Bone marrow (tissue), 2 donors: ENCODE results near the gene SERPINA12.
"Not testable (repeated sequence)": the region's sequence is repeated elsewhere in the genome, so short reads cannot be mapped to it uniquely, and the experiment has no call there.

Experiments used
- DNase-seq, 2 donors: peaks; one replicate each; lab custom pipeline; 2025; lab: John Stamatoyannopoulos, UW

The SERPINA12 gene

DNA sequence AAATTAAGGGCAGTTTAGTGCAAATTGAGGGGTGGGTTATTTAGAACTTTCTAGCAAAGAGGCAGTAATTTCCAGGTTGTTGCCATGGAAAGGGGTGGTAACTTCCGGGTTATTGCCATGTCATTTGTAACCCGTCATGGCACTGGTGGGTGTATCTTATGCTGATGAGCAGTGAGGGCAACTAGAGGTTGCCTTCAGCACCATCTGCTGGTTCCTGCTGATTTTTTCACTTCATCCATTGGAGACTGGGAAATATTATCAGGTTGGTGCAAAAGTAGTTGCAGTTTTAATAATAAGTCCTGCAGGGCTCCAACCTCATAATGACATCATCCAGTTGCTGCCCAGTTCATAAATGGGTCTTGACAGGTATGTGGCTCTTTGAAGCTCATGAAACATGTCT is 27.6 kb upstream of the SERPINA12 start:
- DNase-seq: no peak

DNA sequence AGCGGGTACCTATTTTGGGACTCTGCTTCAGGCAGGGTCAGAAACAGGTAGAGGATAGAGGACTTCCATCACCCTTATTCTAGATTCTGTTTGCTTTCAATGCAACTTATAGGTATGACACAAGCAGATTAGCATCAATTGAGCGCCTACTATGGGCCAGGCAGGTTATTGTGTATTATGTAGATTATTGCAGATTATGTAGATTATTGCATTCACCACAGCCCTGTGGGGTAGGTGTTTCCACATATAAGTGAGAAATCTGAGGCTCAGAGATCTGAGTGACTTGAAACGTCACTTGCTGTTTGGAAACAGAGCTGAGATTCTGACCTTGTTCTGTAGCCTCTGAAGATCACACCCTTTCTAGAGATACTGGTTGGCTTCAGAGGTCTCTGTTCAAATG is 26.2 kb upstream of the SERPINA12 start:
- no peak for DNase-seq

DNA sequence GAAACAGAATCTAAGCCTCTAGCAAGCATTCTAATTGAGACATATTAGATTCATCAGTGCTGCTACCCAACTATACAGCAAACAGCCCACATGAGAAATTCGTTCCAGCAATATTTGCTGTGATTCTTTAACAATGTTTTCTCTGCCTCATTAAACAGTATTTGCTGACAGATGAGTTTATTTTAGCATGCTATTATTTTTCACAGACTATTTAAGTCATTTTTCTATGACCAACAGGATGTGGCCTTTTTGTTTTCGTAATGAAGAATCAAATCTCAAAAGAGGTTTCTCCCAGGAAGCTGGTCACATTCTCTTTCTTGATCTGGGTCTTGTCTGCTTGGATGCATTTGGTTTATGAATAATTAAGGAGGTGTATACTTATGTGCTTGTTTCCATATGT is 23.2 kb upstream of the SERPINA12 start:
- no peak for DNase-seq

DNA sequence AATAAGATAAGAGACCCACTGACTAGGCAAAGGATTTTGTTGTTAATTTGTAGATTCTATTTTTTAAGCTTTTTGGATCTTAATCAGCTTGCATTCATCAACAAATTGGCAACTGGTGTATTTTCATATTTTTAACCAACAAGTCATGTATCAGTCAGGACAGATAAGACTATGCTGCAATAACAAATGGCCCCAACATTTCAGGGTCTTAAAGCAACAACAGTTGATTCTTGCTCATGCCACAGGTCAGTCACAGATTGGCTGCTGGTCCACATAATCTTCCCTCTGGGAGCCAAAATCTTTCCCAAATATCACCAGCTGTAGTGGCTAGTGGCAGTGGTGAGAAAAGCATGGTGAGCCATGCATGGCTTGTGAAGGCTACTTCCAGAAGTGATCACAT is 21.9 kb upstream of the SERPINA12 start:
- no peak for DNase-seq

DNA sequence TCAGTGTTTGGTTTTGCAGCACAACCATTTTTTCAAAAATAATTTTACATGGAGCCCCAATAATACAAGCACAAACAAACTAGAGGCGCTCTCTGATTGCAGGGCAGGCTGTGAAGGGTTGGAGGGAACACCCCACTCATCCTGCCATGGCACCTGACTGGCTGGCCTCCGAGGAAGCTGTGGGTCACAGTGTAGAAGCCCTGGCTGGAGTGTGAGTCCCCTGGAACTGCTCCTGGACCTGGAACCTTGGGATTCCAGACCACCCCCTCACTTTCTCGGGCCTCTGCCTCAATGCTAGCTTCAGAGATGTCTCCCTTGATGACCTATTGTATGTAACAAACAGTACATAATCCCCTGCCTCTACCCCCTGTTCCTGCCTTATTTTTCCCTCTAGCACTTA is 14.8 kb upstream of the SERPINA12 start:
- DNase-seq: no peak

DNA sequence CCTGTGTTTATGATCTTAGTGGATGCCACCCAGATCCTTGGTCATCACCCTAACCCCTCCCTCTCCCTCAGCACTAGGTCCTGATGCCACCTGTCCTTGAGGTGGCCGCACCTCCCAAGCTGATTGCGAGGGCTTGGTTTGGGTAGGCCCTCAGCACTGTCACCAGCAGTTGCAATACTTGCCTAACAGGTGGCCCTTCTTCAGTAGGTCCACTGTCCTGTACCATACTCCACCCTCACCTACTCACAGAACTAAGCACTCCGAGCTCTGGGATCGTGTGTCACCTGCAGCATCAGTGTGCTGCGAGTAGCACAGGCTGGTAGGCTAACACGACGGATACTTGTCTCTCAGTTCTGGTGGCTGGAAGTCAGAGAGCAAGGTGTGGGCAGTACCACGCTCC is 14.0 kb upstream of the SERPINA12 start:
- no peak for DNase-seq

DNA sequence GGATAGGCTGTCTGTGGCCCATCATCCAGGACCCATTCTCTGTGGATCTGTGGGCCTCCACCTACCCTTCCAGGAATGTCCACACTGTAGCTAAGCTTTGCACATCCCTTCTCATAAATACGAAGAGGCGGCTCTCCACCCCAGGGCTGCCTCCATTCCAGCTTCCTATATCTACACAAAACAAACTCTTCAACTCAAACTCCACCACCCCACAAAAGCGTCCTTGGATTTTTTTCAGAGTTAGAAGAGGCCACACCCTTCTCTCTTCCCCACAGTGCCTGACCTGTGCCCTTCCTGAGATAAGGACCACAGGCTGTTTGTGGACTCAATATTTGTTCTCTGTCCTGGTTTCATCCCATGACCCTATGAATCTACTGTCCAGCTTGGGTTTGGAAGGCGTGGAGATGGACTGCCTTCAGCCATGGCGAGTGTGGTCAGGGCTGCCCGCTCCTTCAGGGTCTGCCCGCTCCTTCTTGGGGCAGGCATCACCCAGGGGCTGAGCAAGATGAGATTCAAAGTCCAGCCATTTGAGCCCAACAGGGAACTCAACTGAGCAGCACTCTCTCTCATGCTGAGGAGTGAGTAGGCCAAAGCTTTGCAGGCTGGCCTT is 13.0 kb upstream of the SERPINA12 start:
- no peak for DNase-seq

DNA sequence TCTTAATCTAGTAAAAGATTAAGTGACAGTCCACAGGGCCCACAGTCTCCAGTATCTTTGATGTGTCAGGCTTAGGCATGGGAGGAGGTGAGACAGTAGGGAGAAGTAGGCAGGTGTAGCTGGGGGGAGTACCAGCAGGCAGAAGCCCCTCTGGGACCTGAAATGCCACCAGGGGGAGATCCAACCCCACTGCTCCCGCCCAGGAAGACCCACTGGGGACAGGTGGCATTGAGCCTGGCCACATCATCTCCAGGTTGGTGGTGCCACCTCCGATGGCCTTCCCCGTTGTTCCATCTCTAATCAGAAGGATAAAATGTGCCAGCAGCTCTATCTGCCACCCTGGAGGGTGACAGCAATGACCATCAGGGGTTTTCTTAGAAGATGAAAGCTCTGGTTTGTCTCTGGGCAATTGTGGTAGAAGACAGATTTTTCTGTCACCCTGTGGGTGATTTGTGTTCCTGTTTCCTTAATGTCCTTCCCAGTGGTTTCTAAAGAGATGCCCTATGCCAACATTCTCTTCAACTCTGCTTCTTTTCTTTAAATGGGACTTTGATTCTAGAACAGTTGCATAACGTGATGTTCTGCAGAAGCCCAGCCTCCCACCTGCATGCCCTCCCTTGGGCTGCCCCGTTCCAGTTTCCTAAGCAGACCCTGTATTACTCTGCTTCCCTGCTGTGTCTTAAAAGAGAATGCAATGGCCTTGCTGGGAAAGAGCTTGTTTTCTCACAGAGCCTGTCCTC is 12.3 kb upstream of the SERPINA12 start:
- no peak for DNase-seq

DNA sequence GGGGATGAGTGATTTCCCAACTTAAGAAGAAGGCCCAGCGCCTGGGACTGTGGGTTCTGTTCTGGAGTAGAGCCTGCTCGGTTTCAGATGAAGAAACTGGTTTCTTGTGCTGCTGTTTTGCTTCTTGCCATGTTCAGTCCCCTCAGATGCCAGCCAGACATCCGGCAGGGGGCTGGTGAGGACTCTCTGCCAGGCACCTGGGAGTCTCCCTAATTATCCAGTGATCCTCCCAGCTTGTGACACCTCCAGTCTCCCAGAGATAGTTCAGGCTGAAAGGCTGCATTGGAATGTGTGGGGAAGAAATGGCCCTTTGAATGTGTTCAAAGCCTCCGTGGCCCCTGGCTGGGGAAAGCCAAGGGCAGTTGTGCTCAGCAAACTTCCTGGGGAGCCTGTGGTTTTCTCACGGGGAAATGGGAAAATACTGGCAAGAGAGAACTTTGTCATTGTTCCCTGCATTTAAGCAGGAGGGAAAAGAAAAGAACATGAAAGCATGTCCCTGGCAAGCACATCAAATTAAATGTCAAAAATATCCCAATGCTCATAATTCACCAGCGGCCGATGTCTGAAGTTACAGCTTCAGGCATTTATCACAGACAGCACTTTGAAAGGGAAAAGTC is 8.5 kb upstream of the SERPINA12 start:
- no peak for DNase-seq

DNA sequence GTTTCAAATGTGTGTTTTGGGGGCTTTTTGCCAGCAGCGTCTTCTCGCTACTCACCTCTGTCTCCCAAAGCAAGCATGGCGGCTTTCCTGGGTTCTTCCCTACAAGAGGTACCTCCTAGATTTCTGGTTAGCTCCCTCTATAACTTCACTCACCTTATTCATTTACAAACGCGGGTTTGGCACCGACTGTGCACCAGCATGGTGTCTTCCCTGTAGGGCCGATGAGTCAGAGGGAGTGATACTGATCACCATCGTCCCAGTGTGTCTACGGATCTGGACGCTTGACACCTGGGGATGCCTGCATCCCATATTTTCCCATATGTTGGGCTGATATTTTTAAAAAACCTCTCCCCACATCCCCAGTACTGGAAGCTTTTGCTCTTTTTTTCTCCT is 8.0 kb upstream of the SERPINA12 start:
- no peak for DNase-seq

DNA sequence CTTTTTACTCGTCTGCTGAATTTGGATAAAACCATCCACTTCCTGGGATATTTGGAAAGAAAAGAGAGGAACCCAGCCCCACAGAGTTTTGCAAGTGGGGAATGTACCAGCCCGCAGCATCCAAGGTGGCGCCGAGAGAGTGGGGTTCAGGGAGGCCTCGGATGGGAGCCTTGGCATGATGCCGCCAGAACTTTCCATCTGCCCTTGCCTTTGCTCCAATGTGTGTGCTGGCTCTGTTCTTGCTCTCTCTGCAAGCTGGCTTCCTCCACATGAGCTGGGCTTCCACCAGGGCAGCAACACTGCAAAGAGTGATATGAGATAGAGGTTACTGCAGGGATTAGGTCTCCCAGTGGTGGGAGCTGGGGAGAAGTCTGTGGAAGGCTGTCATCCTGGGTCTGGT is 6.6 kb upstream of the SERPINA12 start:
- DNase-seq: no peak

DNA sequence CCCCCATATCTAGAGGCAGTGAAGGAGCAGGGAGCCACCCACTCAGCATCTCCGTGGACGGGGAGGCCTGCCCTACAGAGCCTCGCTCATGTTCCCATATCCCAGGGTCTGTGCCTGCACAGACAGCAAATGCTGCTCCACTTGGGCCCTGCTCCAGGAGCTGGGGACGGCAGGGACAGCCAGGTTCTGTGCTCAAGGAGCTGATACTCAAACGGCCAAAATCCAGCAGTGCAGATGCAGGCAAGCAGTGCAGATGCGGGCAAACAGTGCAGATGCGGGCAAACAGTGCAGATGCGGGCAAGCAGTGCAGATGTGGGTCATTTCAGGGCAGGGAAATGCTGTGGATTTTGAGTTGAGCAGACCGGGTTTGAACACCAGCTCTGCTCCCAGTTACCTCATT is 6.2 kb upstream of the SERPINA12 start:
- DNase-seq: no peak

DNA sequence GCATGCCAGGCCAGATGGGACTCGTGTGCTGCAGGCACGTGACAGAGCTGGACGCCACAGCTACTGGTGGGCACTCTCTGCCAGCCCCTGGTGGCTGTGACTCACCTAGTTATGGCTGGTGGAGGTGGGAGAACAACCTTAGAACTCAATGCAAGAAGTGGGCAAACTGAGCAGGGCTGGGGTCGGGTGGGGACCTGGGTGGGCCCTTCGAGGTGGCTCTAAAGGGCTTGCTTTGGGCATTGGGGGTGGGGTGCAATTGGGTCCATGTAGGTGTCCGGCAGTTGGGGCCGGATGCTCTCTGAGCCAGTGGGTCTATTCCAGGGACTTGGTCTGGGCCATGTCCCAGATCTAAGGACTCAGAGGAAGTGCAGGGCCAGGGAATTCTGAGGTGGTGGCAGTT is 5.1 kb upstream of the SERPINA12 start:
- no peak for DNase-seq

DNA sequence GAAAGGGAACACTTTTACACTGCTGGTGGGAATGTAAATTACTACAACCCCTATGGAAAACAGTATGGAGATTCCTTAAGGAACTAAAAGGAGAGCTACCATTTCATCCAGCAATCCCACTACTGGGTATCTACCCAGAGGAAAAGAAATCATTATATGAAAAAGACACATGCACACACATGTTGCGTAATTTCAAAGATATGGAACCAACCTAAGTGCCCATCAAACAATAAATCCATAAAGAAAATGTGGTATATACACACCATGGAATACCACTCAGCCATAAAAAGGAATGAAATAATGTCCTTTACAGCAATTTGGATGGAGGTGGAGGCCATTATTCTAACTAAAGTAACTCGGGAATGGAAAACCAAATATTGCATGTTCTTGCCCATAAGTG is 1.2 kb upstream of the SERPINA12 start:
- not testable (repeated sequence) for DNase-seq

DNA sequence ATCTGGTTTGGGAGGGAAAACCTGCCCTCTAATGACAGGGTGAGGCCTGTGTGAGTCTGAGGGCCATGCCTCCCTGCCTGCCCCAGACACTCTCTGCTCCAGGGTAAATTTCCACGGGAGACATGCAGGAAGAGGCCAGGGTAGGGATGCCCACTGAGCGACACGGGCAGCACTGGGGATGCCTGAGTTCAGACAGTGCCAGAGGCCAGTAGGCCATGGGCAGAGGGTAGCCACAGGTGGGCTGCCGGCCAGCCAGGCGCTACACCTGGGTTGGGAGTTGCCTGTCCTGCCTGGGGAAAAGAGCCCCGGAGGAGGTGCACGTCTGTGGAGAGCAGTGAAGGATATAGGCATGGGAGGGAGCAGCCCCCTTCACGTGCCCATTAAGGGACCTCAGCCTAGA is 3.6 kb downstream of the SERPINA12 start:
- no peak for DNase-seq

DNA sequence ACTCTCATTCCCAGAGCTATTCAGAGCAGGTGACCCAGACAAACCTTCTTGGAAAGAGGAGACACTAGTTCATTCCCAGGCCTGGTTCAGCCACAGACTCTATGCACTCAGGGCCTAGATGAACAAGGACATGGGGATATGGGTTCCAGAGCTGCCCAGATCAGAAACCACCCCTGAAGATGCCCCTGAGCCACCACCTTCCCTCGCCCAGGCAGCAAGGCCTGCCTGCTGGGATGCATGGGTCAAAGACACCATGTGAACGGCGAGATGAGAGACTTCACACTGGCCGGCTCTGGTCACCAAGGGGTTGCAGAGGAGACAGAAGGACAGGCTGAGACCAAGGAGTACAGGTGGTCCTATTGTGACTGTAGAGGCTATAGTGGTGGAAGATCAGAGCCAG is 4.1 kb downstream of the SERPINA12 start:
- DNase-seq: no peak

DNA sequence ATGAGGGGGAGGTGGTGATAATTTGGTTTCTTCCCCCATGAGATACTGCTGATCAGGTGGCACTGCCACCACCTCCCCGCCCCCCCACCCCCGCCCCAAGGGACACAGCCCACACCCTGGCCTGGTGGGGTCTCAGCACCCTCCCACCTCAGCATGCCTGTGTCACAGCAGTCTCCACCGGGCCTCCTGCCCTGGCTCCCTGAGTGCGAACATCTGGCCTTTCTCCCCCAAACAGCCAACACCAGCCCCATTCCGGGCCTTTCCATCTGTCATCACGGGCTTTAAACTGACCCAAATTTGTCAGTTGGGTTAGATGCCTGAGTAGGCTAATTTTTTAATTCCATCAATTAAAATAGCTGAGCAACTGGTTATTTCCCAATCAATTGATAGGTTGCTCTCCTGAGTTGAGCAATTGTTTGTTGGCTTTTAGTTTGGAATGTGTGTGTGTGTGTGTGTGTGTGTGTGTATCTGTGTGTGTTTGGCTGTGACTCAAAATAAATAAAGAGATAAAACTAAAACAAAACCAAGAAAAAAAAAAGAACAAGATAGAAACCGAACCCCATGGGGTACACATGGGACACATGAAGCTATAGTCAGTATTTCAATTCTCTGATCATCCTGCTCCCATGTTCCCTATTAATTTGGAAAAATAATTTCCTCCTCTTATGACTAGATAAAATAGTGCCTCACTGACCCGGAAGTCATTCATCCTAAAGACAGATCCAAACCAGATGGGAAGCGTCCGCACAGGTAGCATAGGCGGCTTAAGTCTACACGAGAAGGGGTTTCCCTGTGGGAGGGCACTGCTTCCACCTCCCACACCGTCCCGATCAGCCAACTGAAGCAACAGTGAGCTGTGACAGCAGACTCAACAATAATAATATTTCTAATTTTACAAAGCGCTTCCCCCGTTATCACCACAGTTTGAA is 7.4 kb downstream of the SERPINA12 start:
- DNase-seq: no peak

DNA sequence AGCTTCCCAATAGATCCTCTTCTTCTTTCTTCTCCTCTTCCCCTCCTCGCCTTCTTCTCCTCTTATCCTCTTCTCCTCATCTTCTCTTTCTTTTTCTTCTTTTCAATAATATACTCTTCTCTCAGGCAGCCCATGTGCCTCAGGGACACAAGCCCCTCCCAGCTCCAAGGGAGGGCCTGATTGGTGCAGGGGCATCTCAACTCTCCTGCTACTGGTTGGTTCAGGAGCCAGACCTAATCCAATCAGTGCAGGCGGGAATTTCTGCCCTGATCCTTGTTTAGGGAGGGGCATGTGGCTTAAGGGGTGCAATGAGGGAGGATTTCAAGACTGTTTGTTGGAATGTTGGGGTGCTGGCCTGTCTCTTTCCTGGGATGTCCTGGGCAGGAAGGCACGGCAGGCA is 9.0 kb downstream of the SERPINA12 start:
- DNase-seq: no peak

DNA sequence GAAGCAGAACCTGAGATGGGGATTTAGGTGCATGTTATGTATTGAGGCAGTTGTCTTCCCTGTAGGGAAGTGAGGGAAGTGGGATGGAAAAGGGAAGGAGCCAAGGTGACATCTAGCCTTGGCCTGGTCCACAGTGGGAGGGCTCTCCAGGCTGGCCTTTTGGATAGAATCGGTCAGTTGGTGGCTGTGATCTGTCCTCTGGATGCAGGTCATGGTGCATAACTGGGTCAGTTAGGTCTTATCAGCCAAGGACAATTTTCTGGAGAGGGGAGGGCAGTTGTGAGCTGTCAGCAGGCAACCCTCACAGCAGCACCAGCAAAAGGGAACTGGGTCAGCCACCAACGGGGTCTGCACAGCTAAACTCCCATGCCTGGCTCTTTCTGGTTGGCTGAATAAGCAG is 9.6 kb downstream of the SERPINA12 start:
- no peak for DNase-seq

DNA sequence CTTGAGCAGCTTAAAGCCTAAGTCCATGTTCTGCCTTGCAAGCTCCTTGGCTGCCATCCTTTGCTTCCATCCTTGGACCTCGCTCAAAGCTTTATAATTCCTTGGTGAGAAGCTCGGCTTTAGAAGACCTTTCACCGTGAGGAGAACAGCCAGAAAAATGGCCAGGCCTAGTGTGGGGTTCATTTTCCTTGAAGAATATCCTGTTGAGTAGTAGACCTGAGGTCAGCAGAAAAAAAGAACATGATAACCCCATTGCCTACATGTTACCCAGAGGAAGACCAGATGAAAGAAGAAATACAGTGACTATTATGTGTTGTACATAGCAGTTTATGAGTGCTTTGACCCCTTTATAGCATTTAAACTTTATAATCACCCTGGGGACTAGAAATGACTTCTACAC is 11.1 kb downstream of the SERPINA12 start:
- no peak for DNase-seq

DNA sequence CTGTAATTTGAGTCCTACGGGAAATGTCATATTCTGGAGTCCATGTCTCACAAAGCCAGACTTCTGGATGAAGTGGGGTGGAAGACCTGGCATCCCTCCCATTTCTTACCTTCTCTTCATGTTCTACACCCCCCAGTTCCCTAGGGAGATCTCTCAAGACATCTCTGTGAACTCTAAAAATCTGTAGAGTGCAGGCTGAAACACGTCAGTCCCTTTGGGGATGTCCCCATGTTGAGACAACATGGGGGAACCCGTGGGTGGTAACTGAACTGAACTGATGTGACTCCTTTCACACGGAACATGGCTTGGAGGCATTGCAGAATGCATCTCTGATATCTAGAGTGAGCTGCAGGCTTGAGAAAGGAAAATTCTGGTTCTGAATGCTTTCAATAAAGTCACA is 15.2 kb downstream of the SERPINA12 start:
- DNase-seq: no peak

DNA sequence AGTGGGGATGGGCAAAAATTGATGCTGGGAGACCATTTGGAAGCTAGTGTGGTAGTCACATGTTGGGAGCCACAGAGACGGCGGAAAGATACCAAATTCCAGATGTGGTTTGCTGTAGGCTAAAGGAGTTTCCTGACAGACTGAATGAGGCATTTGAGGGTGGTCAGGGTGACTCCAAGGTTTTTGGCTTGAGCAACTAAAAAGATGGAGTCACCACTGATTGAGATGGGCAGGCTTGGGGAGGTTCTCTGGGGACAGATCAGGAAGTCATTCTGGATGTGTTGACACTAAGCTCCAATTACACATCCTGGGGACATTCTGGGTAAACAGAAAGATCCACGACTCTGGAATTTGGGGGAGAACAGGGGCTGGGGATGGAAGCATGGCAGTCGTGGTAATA is 17.8 kb downstream of the SERPINA12 start:
- no peak for DNase-seq

DNA sequence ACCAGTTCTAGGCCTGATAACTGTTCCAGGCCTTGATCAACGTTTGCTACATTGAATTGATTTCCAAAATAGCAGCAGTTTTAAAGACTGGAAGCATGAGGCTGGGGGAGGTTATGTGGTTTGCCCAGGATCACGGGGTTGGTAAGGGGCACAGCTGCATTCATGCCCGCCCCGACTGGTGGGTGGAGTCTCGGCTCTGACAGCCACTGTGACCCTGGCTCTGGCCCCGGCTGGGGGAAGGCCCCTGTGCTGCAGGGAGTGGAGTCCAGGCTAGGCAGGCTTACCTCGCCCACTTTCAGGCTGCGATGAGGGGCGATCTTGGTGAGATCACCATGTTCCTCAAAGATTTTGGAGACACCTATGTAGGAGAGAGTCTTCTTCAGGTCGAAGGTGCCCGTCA is 19.9 kb downstream of the SERPINA12 start:
- DNase-seq: no peak
